Endodermal cell (in vitro differentiated cells): ENCODE data around the gene ANKRD34C. TPM values are rescaled to one million over a fixed set of nuclear protein-coding genes. Genes with fewer than 3 reads are reported as not detected.

Source experiments
- DNase-seq: peaks from one replicate; pipeline ENCODE4 v3.0.0-alpha.2; 2017
- H3K27ac ChIP-seq: 2 replicates; pipeline ENCODE4 v1.5.1; 2013; ENCODE audit warnings: mild to moderate bottlenecking, low read depth, low read length, moderate library complexity
- H3K27me3 ChIP-seq: 2 replicates; pipeline ENCODE4 v1.6.1; 2013; ENCODE audit warnings: mild to moderate bottlenecking, low read length, moderate library complexity; ENCODE audit not compliant: insufficient read depth, control insufficient read depth, poor library complexity, severe bottlenecking
- H3K36me3 ChIP-seq: 2 replicates; pipeline ENCODE4 v1.7.0; 2013; ENCODE audit warnings: mild to moderate bottlenecking, low read length, moderate library complexity; ENCODE audit not compliant: control insufficient read depth, insufficient read depth
- H3K4me1 ChIP-seq: one replicate; pipeline ENCODE4 v1.7.0; 2013; ENCODE audit warnings: low read length; ENCODE audit not compliant: control insufficient read depth, insufficient read depth
- H3K4me3 ChIP-seq: 2 replicates; pipeline ENCODE4 v1.5.1; 2013; ENCODE audit warnings: mild to moderate bottlenecking, low read length, moderate library complexity
- H3K9ac ChIP-seq: 2 replicates; pipeline ENCODE4 v1.6.1; 2013; ENCODE audit warnings: mild to moderate bottlenecking, low read length, moderate library complexity; ENCODE audit not compliant: poor library complexity, severe bottlenecking; ENCODE audit errors: extremely low read depth
- H3K9me3 ChIP-seq: 2 replicates; pipeline ENCODE4 v1.6.1; 2013; ENCODE audit warnings: mild to moderate bottlenecking, low read length, moderate library complexity; ENCODE audit not compliant: control insufficient read depth
- H3K27ac Mint-ChIP-seq: 2 replicates; pipeline ENCODE4 v1.8.0; 2020; ENCODE audit warnings: mixed read lengths
- H3K27me3 Mint-ChIP-seq: 2 replicates; pipeline ENCODE4 v1.8.0; 2021; ENCODE audit warnings: mild to moderate bottlenecking, mixed read lengths; ENCODE audit not compliant: insufficient read depth
- H3K36me3 Mint-ChIP-seq: 2 replicates; pipeline ENCODE4 v1.8.0; 2020; ENCODE audit warnings: low read depth, mixed read lengths
- H3K4me1 Mint-ChIP-seq: 2 replicates; pipeline ENCODE4 v1.8.0; 2020; ENCODE audit warnings: mixed read lengths
- H3K4me3 Mint-ChIP-seq: 2 replicates; pipeline ENCODE4 v1.8.0; 2020; ENCODE audit warnings: mild to moderate bottlenecking, moderate library complexity, mixed read lengths
- H3K9me3 Mint-ChIP-seq: 2 replicates; pipeline ENCODE4 v1.8.0; 2020; ENCODE audit warnings: mild to moderate bottlenecking, mixed read lengths
- CTCF ChIP-seq: fragments of 200-600 bp; sonication (generic); conservative IDR thresholded peaks from 2 replicates; pipeline ENCODE4 v1.5.0; 2021; ENCODE audit warnings: antibody characterized with exemption, mild to moderate bottlenecking
- WGBS, 2 experiments: methylation state at CpG; one replicate each; pipeline versions ENCODE4 v1.1.5 to v1.1.7; 2013; ENCODE audit warnings: missing lambda C conversion rate in 2 of 2, mixed read lengths in 1 of 2; ENCODE audit not compliant: insufficient coverage in 1 of 2, insufficient read length in 1 of 2; 5-methylcytosine and 5-hydroxymethylcytosine counted together
- total RNA-seq, 2 donors: library from RNA; stranded (reverse); fragmentation: NEBNext Ultra II Directional in 1 of 2; extraction: Animal tissue kit (Norgen Biotek cat#: 25700) in 1 of 2; gene quantifications; 2 replicates in 1 of 2; 3 replicates in 1 of 2; pipeline ENCODE4 v1.2.1, GENCODE V29; 2021

Gene ANKRD34C
- total RNA-seq, 2 donors from 2014 or later: not detected

- no peak overlapping the region for H3K4me3 Mint-ChIP-seq
These were observed 26.4 kb downstream of the ANKRD34C start for GRCh38 chr15:79308874-79309273.

GRCh38 chr15:79310612-79310984 is 28.1 kb downstream of the ANKRD34C start:
- WGBS, 2 experiments: 0% methylated on average over 2 to 10 of the region's 17 CpGs
- H3K36me3 Mint-ChIP-seq: peaks cover 25% of the 10 kb centered on the region
- no peak overlapping the region for H3K27ac Mint-ChIP-seq
- Histone ChIP-seq H3K4me1 (peaks cover 5% of the 10 kb centered on the region), H3K27me3 (peaks cover 50% of the 10 kb centered on the region), H3K27ac (no peak overlapping the region), H3K9me3 (no peaks in the 10 kb centered on the region), H3K36me3 (peaks cover 18% of the 10 kb centered on the region), H3K9ac (no peak overlapping the region), H3K4me3 (peak overlapping the region; percentile 82)
- no peaks in the 10 kb centered on the region for H3K9me3 Mint-ChIP-seq
- H3K4me3 Mint-ChIP-seq: peak overlapping the region; percentile 71
- no peak for DNase-seq
- no peak for TF ChIP-seq CTCF
- peaks cover 43% of the 10 kb centered on the region for H3K27me3 Mint-ChIP-seq
- H3K4me1 Mint-ChIP-seq: peaks cover 11% of the 10 kb centered on the region

More at GRCh38 chr15:79308874-79309273, 26.4 kb downstream of the ANKRD34C start:
- peaks cover 9% of the 10 kb centered on the region for H3K36me3 Mint-ChIP-seq
- H3K4me1 ChIP-seq: peaks cover 5% of the 10 kb centered on the region
- H3K9ac ChIP-seq: no peak overlapping the region
- no peak for TF ChIP-seq CTCF
- DNase-seq: no peak
- no peak overlapping the region for H3K27ac Mint-ChIP-seq
- H3K4me1 Mint-ChIP-seq: peaks cover 11% of the 10 kb centered on the region
- no peak overlapping the region for H3K27ac ChIP-seq
- H3K27me3 Mint-ChIP-seq: peaks cover 59% of the 10 kb centered on the region
- WGBS, 2 experiments: 68 to 80% methylated on average over 2 of the region's 2 CpGs
- no peaks in the 10 kb centered on the region for H3K9me3 Mint-ChIP-seq
- H3K27me3 ChIP-seq: peaks cover 67% of the 10 kb centered on the region
- H3K36me3 ChIP-seq: peaks cover 6% of the 10 kb centered on the region
- no peak overlapping the region for H3K4me3 ChIP-seq
- H3K9me3 ChIP-seq: no peaks in the 10 kb centered on the region

GRCh38 chr15:79310985-79311900 is 28.7 kb downstream of the ANKRD34C start, which contains the start of gene TMED3:
TSS of gene TMED3 (plus strand) at chr15:79311112. CDS start at chr15:79311250, 138 bp downstream.
- H3K27me3 Mint-ChIP-seq: peaks cover 37% of the 10 kb centered on the region
- H3K9me3 Mint-ChIP-seq: no peaks in the 10 kb centered on the region
- peak within 1 kb of the TSS; percentile 88 for H3K4me3 ChIP-seq
- no peak within 1 kb of the TSS for H3K27ac Mint-ChIP-seq
- H3K9ac ChIP-seq: peak within 1 kb of the TSS; percentile 66
- H3K27me3 ChIP-seq: peaks cover 43% of the 10 kb centered on the region
- DNase-seq: peak; percentile 93
- H3K4me3 Mint-ChIP-seq: peak within 1 kb of the TSS; percentile 71
- H3K4me1 Mint-ChIP-seq: peaks cover 11% of the 10 kb centered on the region
- no peaks in the 10 kb centered on the region for H3K9me3 ChIP-seq
- peaks cover 31% of the 10 kb centered on the region for H3K36me3 Mint-ChIP-seq
- peaks cover 5% of the 10 kb centered on the region for H3K4me1 ChIP-seq
- no peak within 1 kb of the TSS for H3K27ac ChIP-seq
- peak; percentile 65 for TF ChIP-seq CTCF
- 2 to 4% methylated on average over 24 to 72 of the region's 76 CpGs for WGBS, 2 experiments
- peaks cover 24% of the 10 kb centered on the region for H3K36me3 ChIP-seq
